HG03175 (cell line): ENCODE results near the gene GPR146.

ENCODE experiments used
- ATAC-seq: cut with Tn5 transposase; IDR thresholded peaks from one replicate; pipeline ENCODE4 v1.9.1; 2021; ENCODE audit warnings: mild to moderate bottlenecking, moderate library complexity; ENCODE audit not compliant: unreplicated experiment

The GPR146 gene

GRCh38 chr7:1103789-1104515 is 59.6 kb downstream of the GPR146 start:
- peak; percentile 11 for ATAC-seq

- no peak for ATAC-seq
Observed at GRCh38 chr7:1104516-1105179, 60.3 kb downstream of the GPR146 start.

GRCh38 chr7:1105189-1105588 is 60.8 kb downstream of the GPR146 start:
- no peak for ATAC-seq

- ATAC-seq: no peak
Observed at GRCh38 chr7:1106063-1106792, 61.9 kb downstream of the GPR146 start.

GRCh38 chr7:1106793-1107421 is 62.6 kb downstream of the GPR146 start:
- ATAC-seq: no peak

- ATAC-seq: no peak
Observed at GRCh38 chr7:1108264-1108920, 64.0 kb downstream of the GPR146 start.
